GM12878 (cell line): ENCODE results near the gene NLGN4X. TPM values are rescaled to one million over a fixed set of nuclear protein-coding genes. Genes with fewer than 3 reads are reported as not detected.

ENCODE experiments used
- ATAC-seq: fragments of 200-7000 bp; cut with Tn5 transposase; 3 replicates; pipeline ENCODE4 v1.9.1; 2020; ENCODE audit warnings: mild to moderate bottlenecking, moderate library complexity
- BruUV-seq: library from RNA; stranded (reverse); fragments of 400-500 nt; replicated peaks from 2 replicates; lab custom pipeline; 2021; lab: Mats Ljungman, UMichigan
- CTCF ChIA-PET: fragments of 300-600 bp; sonication (Branson Sonifier 250); formaldehyde crosslinking; extraction: SDS; loops from one replicate; lab custom pipeline; 2021; ENCODE audit warnings: inconsistent platforms; lab: Yijun Ruan, JAX
- POLR2A ChIA-PET: fragments of 350-600 bp; formaldehyde crosslinking; extraction: SDS; loops from one replicate; lab custom pipeline; 2021; ENCODE audit warnings: inconsistent platforms; lab: Charles Lee
- RAD21 ChIA-PET: fragments of 300-600 bp; sonication (Branson Sonifier 250); formaldehyde crosslinking; loops from one replicate; lab custom pipeline; 2023; ENCODE audit warnings: antibody characterized with exemption; ENCODE audit not compliant: unreplicated experiment; lab: Charles Lee
- SMC1A ChIA-PET: fragments of 300-600 bp; sonication (Branson Sonifier 250); formaldehyde crosslinking; loops from one replicate; lab custom pipeline; 2023; ENCODE audit not compliant: unreplicated experiment, uncharacterized antibody; lab: Charles Lee
- DNase-seq: peaks from one replicate; pipeline ENCODE4 v3.0.0-alpha.2; 2011; ENCODE audit warnings: low read depth, low spot score
- FAIRE-seq: peaks from 3 replicates; lab custom pipeline; 2011; peaks lifted over from hg19 to GRCh38; lab: Jason Lieb, UNC
- H2AFZ ChIP-seq: 2 replicates; pipeline ENCODE4 v1.6.0; 2011; ENCODE audit warnings: low read depth, low read length, control low read depth; ENCODE audit not compliant: control insufficient read depth
- H3K27ac ChIP-seq: 2 replicates; pipeline ENCODE4 v1.5.1; 2011; ENCODE audit warnings: control low read depth; ENCODE audit not compliant: control insufficient read depth, insufficient read depth
- H3K27me3 ChIP-seq, 2 experiments: replicated peaks in 1 of 2; 2 replicates each; pipeline versions ENCODE4 v1.6.0 to v1.6.1; 2011; ENCODE audit warnings: low read length in 1 of 2; ENCODE audit not compliant: control insufficient read depth in 2 of 2, insufficient read depth in 2 of 2
- H3K36me3 ChIP-seq, 2 experiments: 2 replicates each; pipeline ENCODE4 v1.5.1; 2011; ENCODE audit warnings: low read length in 1 of 2; ENCODE audit not compliant: control insufficient read depth in 2 of 2, insufficient read depth in 2 of 2
- H3K4me1 ChIP-seq: 2 replicates; pipeline ENCODE4 v1.6.1; 2011; ENCODE audit warnings: mild to moderate bottlenecking, low read length, moderate library complexity, mixed read lengths; ENCODE audit not compliant: control insufficient read depth, insufficient read depth
- H3K4me2 ChIP-seq: 2 replicates; pipeline ENCODE4 v1.6.0; 2011; ENCODE audit warnings: control low read depth; ENCODE audit not compliant: control insufficient read depth, insufficient read depth
- H3K4me3 ChIP-seq: fragments of 200-600 bp; sonication (generic); 2 replicates; pipeline ENCODE4 v1.5.1; 2016
- H3K79me2 ChIP-seq: 2 replicates; pipeline ENCODE4 v1.6.0; 2011; ENCODE audit warnings: low read length; ENCODE audit not compliant: control insufficient read depth, insufficient read depth
- H3K9ac ChIP-seq: 2 replicates; pipeline ENCODE4 v1.8.0; 2011; ENCODE audit warnings: low read length, control low read depth, mixed read lengths; ENCODE audit not compliant: control insufficient read depth, insufficient read depth
- H3K9me3 ChIP-seq: replicated peaks from 3 replicates; pipeline ENCODE4 v1.5.1; 2011; ENCODE audit warnings: mild to moderate bottlenecking, low read length; ENCODE audit not compliant: control insufficient read depth, insufficient read depth
- H4K20me1 ChIP-seq: 2 replicates; pipeline ENCODE4 v1.6.0; 2011; ENCODE audit not compliant: control insufficient read depth, insufficient read depth
- ATF7 ChIP-seq: fragments of 450-650 bp; IDR thresholded peaks from 2 replicates; pipeline ENCODE4 v1.6.1; 2016; ENCODE audit warnings: low read depth, mild to moderate bottlenecking
- ESRRA ChIP-seq: IDR thresholded peaks from 2 replicates; pipeline ENCODE4 v1.6.1; 2012; ENCODE audit warnings: mild to moderate bottlenecking, low read length, improper control_type of control experiment
- ETV6 ChIP-seq, 2 experiments: fragments of 450-650 bp in 1 of 2; IDR thresholded peaks in 1 of 2; conservative IDR thresholded peaks in 1 of 2; 2 replicates each; pipeline ENCODE4 v1.6.1; 2014; ENCODE audit warnings: antibody characterized with exemption in 1 of 2, borderline replicate concordance in 1 of 2, low read depth in 1 of 2, mild to moderate bottlenecking in 1 of 2, moderate library complexity in 1 of 2
- GATAD2B ChIP-seq: fragments of 450-650 bp; conservative IDR thresholded peaks from 2 replicates; pipeline ENCODE4 v1.6.1; 2017; ENCODE audit warnings: low read depth, mild to moderate bottlenecking, moderate library complexity
- JUNB ChIP-seq: IDR thresholded peaks from 2 replicates; pipeline ENCODE4 v1.6.1; 2016; ENCODE audit warnings: antibody characterized with exemption, mild to moderate bottlenecking
- KLF5 ChIP-seq: fragments of 450-650 bp; IDR thresholded peaks from 2 replicates; pipeline ENCODE4 v1.6.1; 2014; ENCODE audit warnings: mild to moderate bottlenecking; ENCODE audit not compliant: partially characterized antibody
- POLR2AphosphoS5 ChIP-seq: IDR thresholded peaks from 2 replicates; pipeline ENCODE4 v1.6.1; 2011; ENCODE audit warnings: mild to moderate bottlenecking, low read length, inconsistent platforms
- RAD21 ChIP-seq: IDR thresholded peaks from 2 replicates; pipeline ENCODE4 v1.6.1; 2011; ENCODE audit warnings: mild to moderate bottlenecking, low read depth, low read length, moderate library complexity; ENCODE audit not compliant: insufficient read depth
- RAD51 ChIP-seq: fragments of 450-650 bp; IDR thresholded peaks from 2 replicates; pipeline ENCODE4 v1.6.1; 2016; ENCODE audit warnings: moderate library complexity, mild to moderate bottlenecking, inconsistent platforms
- RFX5 ChIP-seq: IDR thresholded peaks from 2 replicates; pipeline ENCODE4 v1.6.1; 2011; ENCODE audit warnings: low read depth, low read length, improper control_type of control experiment
- ZNF622 ChIP-seq: fragments of 450-650 bp; IDR thresholded peaks from 2 replicates; pipeline ENCODE4 v1.6.1; 2017; ENCODE audit warnings: mild to moderate bottlenecking, inconsistent platforms
- ZZZ3 ChIP-seq: IDR thresholded peaks from 2 replicates; pipeline ENCODE4 v1.6.1; 2011; ENCODE audit warnings: low read depth; ENCODE audit not compliant: control insufficient read depth, insufficient read length
- WGBS: methylation state at CpG from one replicate; pipeline ENCODE4 v1.1.6; 2016; ENCODE audit warnings: low lambda C conversion rate; ENCODE audit not compliant: insufficient replicate concordance, insufficient coverage; ENCODE audit errors: missing lambda C conversion rate; 5-methylcytosine and 5-hydroxymethylcytosine counted together
- in situ Hi-C: fragments of 300-500 bp; cut with MboI; formaldehyde crosslinking; loops from 9 replicates; pipeline ENCODE4 v1.14.3; 2018; ENCODE audit warnings: mixed read lengths
- intact Hi-C: fragments of 100-400 bp; cut with micrococcal nuclease; formaldehyde crosslinking; loops from one replicate; pipeline ENCODE4 v1.14.2; 2022; ENCODE audit not compliant: unreplicated experiment
- polyA plus RNA-seq, 11 experiments: library from polyadenylated mRNA; depleted of rRNA in 4 of 11; unstranded in 6 of 11; stranded (reverse) in 5 of 11; fragments of >200 nt; fragmentation: Nextera tagmentation in 4 of 11; fragmentation: Illumina TruSeq in 1 of 11; extraction: Ambion mirVana in 4 of 11; extraction: Trizol in 1 of 11; gene quantifications; 1 replicate in 1 of 11; 2 replicates in 10 of 11; pipeline versions ENCODE4 v1.2.1 to v1.2.3, GENCODE V29; 2011 to 2016; ENCODE audit warnings: inconsistent platforms in 2 of 11, missing spikeins in 2 of 11, low read depth in 1 of 11
- total RNA-seq, 4 experiments: library from RNA; depleted of rRNA in 3 of 4; stranded (reverse); fragments of >200 nt in 3 of 4; fragmentation: Illumina TruSeq in 1 of 4; extraction: Trizol in 1 of 4; gene quantifications; 2 replicates each; pipeline versions ENCODE4 v1.2.1 to v1.2.3, GENCODE V29; 2013 to 2021
- TF ChIP-seq, protein P1 (sequence below): fragments of 450-650 bp; IDR thresholded peaks from 2 replicates; pipeline ENCODE4 v1.6.1; 2018; ENCODE audit warnings: mild to moderate bottlenecking, low read depth, moderate library complexity; ENCODE audit not compliant: partially characterized antibody
- TF ChIP-seq, protein P2 (sequence below): IDR thresholded peaks from 2 replicates; pipeline ENCODE4 v1.6.1; 2012; ENCODE audit warnings: low read depth, low read length, improper control_type of control experiment
- TF ChIP-seq, protein P3 (sequence below): IDR thresholded peaks from 2 replicates; pipeline ENCODE4 v1.6.1; 2012; ENCODE audit warnings: low read length, inconsistent platforms
- TF ChIP-seq, protein P4 (sequence below): IDR thresholded peaks from 2 replicates; pipeline ENCODE4 v1.6.1; 2011; ENCODE audit warnings: borderline replicate concordance, low read depth, mild to moderate bottlenecking, moderate library complexity, low read length; ENCODE audit not compliant: insufficient read depth, poor library complexity, severe bottlenecking

Gene NLGN4X
- total and polyA plus RNA-seq, 10 of the 15 experiments (the other 5 are each of a cell fraction or from before 2014, with no cell fraction given), result 0.02 to 1.5 (median 0.09) TPM; not detected in 2

DNA sequence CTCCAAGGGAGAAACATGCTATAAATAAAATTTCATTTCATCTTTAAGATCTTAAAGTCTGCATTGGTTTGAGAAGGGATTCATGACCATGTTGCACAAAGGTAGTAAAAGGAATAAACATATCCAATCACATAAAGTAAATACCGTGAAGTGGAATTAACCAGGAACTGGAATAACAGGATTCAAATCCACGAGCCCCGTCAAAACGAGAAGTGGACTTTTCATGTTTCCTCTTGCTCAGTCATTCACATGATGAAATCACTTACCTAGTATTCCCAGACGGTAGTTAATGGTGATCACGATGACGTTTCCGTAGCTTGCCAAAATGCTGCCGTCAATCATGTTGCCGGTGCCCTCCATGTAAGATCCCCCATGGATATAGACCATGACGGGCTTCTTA is 199.7 kb downstream of the NLGN4X start (continued):
- TF ChIP-seq, protein P1, sequence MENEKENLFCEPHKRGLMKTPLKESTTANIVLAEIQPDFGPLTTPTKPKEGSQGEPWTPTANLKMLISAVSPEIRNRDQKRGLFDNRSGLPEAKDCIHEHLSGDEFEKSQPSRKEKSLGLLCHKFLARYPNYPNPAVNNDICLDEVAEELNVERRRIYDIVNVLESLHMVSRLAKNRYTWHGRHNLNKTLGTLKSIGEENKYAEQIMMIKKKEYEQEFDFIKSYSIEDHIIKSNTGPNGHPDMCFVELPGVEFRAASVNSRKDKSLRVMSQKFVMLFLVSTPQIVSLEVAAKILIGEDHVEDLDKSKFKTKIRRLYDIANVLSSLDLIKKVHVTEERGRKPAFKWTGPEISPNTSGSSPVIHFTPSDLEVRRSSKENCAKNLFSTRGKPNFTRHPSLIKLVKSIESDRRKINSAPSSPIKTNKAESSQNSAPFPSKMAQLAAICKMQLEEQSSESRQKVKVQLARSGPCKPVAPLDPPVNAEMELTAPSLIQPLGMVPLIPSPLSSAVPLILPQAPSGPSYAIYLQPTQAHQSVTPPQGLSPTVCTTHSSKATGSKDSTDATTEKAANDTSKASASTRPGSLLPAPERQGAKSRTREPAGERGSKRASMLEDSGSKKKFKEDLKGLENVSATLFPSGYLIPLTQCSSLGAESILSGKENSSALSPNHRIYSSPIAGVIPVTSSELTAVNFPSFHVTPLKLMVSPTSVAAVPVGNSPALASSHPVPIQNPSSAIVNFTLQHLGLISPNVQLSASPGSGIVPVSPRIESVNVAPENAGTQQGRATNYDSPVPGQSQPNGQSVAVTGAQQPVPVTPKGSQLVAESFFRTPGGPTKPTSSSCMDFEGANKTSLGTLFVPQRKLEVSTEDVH, result no peak
- TF ChIP-seq, protein P2, sequence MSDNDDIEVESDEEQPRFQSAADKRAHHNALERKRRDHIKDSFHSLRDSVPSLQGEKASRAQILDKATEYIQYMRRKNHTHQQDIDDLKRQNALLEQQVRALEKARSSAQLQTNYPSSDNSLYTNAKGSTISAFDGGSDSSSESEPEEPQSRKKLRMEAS, result no peak
- TF ChIP-seq, protein P3, sequence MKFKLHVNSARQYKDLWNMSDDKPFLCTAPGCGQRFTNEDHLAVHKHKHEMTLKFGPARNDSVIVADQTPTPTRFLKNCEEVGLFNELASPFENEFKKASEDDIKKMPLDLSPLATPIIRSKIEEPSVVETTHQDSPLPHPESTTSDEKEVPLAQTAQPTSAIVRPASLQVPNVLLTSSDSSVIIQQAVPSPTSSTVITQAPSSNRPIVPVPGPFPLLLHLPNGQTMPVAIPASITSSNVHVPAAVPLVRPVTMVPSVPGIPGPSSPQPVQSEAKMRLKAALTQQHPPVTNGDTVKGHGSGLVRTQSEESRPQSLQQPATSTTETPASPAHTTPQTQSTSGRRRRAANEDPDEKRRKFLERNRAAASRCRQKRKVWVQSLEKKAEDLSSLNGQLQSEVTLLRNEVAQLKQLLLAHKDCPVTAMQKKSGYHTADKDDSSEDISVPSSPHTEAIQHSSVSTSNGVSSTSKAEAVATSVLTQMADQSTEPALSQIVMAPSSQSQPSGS, result no peak
- TF ChIP-seq JUNB (no peak), ZZZ3 (no peak), RAD51 (no peak)

DNA sequence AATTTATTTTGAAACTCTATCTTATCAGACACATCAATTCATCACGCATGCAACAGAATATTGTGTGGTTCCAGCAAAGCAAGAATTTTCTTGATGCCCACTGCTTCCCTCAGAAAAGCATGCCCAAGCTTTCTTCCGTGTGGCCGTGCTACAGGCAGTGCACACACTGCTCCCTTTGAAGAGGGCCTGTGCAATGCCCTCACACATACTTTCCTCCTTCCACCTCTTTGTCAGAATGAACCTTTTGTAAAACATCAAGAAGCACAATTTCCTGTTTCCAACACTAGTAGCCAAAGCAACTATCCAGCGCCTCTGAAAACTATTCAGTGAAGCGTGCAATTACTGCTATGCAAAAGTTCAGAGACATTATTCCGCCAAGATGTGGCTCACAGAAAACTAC is 201.7 kb downstream of the NLGN4X start:
- RAD21 ChIA-PET, result interaction anchor here (1.1 kb wide), 1 partner anchor 25 kb away, joined by 4 read pairs; no protein-coding TSS in a partner anchor
- FAIRE-seq, result no peak
- Histone ChIP-seq H3K4me2 (no peak overlapping the region), H3K4me3 (no peak overlapping the region), H3K27me3 (no peaks in the 10 kb centered on the region), H3K9ac (no peak overlapping the region), H3K9me3 (no peaks in the 10 kb centered on the region), H2AFZ (no peak overlapping the region), H4K20me1 (no peaks in the 10 kb centered on the region), H3K36me3 (no peaks in the 10 kb centered on the region), H3K4me1 (no peaks in the 10 kb centered on the region), H3K79me2 (no peaks in the 10 kb centered on the region), H3K27ac (no peak overlapping the region)
- no peak for ATAC-seq
- in situ Hi-C loops, result no loop called here
- 42% methylated on average over 6 of the region's 6 CpGs for WGBS
- POLR2A ChIA-PET, result no interaction called here
- CTCF ChIA-PET, result interaction anchor here (1.0 kb wide), 2 partner anchors 14 to 1899 kb away, joined by 3 read pairs; no protein-coding TSS in a partner anchor
- SMC1A ChIA-PET, result no interaction called here
- no peak for DNase-seq
- no TSS peak for BruUV-seq
- intact Hi-C loops, result no loop called here
- TF ChIP-seq, protein P4, sequence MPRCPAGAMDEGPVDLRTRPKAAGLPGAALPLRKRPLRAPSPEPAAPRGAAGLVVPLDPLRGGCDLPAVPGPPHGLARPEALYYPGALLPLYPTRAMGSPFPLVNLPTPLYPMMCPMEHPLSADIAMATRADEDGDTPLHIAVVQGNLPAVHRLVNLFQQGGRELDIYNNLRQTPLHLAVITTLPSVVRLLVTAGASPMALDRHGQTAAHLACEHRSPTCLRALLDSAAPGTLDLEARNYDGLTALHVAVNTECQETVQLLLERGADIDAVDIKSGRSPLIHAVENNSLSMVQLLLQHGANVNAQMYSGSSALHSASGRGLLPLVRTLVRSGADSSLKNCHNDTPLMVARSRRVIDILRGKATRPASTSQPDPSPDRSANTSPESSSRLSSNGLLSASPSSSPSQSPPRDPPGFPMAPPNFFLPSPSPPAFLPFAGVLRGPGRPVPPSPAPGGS, result no peak
- TF ChIP-seq ESRRA (no peak), ATF7 (no peak), RFX5 (no peak), ETV6 (conservative IDR thresholded peaks at IDR 0.05 in 1 of 2, IDR thresholded peaks at IDR 0.05 in 1 of 2; ENCODE audit: borderline replicate concordance in 1 of 2, low read depth in 1 of 2) (no peak), RAD21 (no peak), ZNF622 (no peak), POLR2AphosphoS5 (no peak), GATAD2B (no peak), KLF5 (no peak)
